ENCODE data around the gene PERCC1. TPM values are rescaled to one million over a fixed set of nuclear protein-coding genes. Genes with fewer than 3 reads are reported as not detected.

Gene PERCC1
- total RNA-seq, 1 donor from 2014 or later, result not detected

DNA sequence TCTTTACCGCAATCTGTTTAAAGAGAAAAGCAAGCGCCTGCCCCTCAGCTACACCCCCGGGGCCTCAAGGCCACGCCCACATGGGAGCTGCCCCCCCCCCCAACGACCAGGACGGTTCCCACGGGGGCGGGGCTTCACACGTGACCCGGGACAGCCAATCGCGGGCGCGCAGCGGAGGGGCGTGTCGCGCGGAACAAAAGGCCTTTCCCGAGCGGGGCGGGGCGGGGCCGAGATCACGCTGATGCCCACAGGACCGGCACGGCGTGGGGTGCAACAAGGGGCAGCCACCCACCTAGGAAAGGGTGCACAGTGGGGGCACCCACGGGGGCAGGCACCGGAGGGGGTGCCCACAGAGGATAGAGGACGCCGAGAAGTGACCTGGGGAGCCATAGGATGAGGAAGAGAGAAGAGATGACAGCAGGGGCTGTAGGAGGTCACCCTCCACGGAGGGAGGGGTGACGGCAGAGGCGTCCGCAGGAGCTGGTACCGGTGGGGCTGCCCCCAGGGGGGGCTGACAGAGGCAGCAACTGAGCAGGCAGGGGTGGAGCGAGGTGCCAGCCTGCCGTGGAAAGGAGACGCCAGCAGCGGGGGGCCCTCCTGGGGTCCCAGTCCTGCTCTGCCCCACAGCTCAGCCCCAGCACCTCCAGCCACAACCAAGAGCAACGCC lies 22.6 kb upstream of the PERCC1 start:
- TF ChIP-seq, protein P1, sequence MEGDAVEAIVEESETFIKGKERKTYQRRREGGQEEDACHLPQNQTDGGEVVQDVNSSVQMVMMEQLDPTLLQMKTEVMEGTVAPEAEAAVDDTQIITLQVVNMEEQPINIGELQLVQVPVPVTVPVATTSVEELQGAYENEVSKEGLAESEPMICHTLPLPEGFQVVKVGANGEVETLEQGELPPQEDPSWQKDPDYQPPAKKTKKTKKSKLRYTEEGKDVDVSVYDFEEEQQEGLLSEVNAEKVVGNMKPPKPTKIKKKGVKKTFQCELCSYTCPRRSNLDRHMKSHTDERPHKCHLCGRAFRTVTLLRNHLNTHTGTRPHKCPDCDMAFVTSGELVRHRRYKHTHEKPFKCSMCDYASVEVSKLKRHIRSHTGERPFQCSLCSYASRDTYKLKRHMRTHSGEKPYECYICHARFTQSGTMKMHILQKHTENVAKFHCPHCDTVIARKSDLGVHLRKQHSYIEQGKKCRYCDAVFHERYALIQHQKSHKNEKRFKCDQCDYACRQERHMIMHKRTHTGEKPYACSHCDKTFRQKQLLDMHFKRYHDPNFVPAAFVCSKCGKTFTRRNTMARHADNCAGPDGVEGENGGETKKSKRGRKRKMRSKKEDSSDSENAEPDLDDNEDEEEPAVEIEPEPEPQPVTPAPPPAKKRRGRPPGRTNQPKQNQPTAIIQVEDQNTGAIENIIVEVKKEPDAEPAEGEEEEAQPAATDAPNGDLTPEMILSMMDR (IDR thresholded peaks at IDR 0.05; ENCODE audit: unreplicated experiment), result no peak
- peaks cover 2% of the 10 kb centered on the region for H3K36me3 Mint-ChIP-seq (ENCODE audit: low read depth, unreplicated experiment)
- no peaks in the 10 kb centered on the region for H3K9me3 Mint-ChIP-seq (ENCODE audit: unreplicated experiment)
- no peak overlapping the region for H3K27ac Mint-ChIP-seq (ENCODE audit: unreplicated experiment)
- H3K27me3 Mint-ChIP-seq (ENCODE audit: unreplicated experiment), result peaks cover 9% of the 10 kb centered on the region
- peaks cover 3% of the 10 kb centered on the region for H3K4me1 Mint-ChIP-seq (ENCODE audit: unreplicated experiment)
- H3K4me3 Mint-ChIP-seq (ENCODE audit: unreplicated experiment), result peak overlapping the region; percentile 73
- peak; percentile 92 for DNase-seq (ENCODE audit: low spot score)

GRCh38 chr16:1412847-1413246 lies 18.0 kb upstream of the PERCC1 start:
- DNase-seq (ENCODE audit: low spot score), result no peak
- no peak overlapping the region for H3K4me3 Mint-ChIP-seq (ENCODE audit: unreplicated experiment)
- H3K4me1 Mint-ChIP-seq (ENCODE audit: unreplicated experiment), result peaks cover 5% of the 10 kb centered on the region
- no peak overlapping the region for H3K27ac Mint-ChIP-seq (ENCODE audit: unreplicated experiment)
- H3K9me3 Mint-ChIP-seq (ENCODE audit: unreplicated experiment), result no peaks in the 10 kb centered on the region
- TF ChIP-seq, protein P1 (IDR thresholded peaks at IDR 0.05; ENCODE audit: unreplicated experiment), result no peak
- H3K36me3 Mint-ChIP-seq (ENCODE audit: low read depth, unreplicated experiment), result no peaks in the 10 kb centered on the region
- peaks cover 4% of the 10 kb centered on the region for H3K27me3 Mint-ChIP-seq (ENCODE audit: unreplicated experiment)

- H3K36me3 Mint-ChIP-seq (ENCODE audit: low read depth, unreplicated experiment), result no peaks in the 10 kb centered on the region
- peaks cover 3% of the 10 kb centered on the region for H3K27me3 Mint-ChIP-seq (ENCODE audit: unreplicated experiment)
- peaks cover 5% of the 10 kb centered on the region for H3K4me1 Mint-ChIP-seq (ENCODE audit: unreplicated experiment)
- TF ChIP-seq, protein P1 (IDR thresholded peaks at IDR 0.05; ENCODE audit: unreplicated experiment), result peak; percentile 76
- no peak overlapping the region for H3K27ac Mint-ChIP-seq (ENCODE audit: unreplicated experiment)
- H3K9me3 Mint-ChIP-seq (ENCODE audit: unreplicated experiment), result no peaks in the 10 kb centered on the region
- H3K4me3 Mint-ChIP-seq (ENCODE audit: unreplicated experiment), result peak overlapping the region; percentile 86
- DNase-seq (ENCODE audit: low spot score), result peak; percentile 72
Observed at GRCh38 chr16:1413684-1414531, 17.0 kb upstream of the PERCC1 start.

GRCh38 chr16:1414532-1415260 lies 16.2 kb upstream of the PERCC1 start, which contains the start of gene UNKL:
UNKL (minus strand) TSS chr16:1414704; CDS start chr16:1414691, 13 bp downstream.
- Mint-ChIP-seq H3K27ac (ENCODE audit: unreplicated experiment) (no peak within 1 kb of the TSS), H3K9me3 (ENCODE audit: unreplicated experiment) (no peaks in the 10 kb centered on the region), H3K27me3 (ENCODE audit: unreplicated experiment) (no peaks in the 10 kb centered on the region)

More at GRCh38 chr16:1414532-1415260, 16.2 kb upstream of the PERCC1 start, which contains the start of gene UNKL:
- H3K4me3 Mint-ChIP-seq (ENCODE audit: unreplicated experiment), result peak within 1 kb of the TSS; percentile 91
- peak; percentile 86 for DNase-seq (ENCODE audit: low spot score)
- peaks cover 2% of the 10 kb centered on the region for H3K4me1 Mint-ChIP-seq (ENCODE audit: unreplicated experiment)
- H3K36me3 Mint-ChIP-seq (ENCODE audit: low read depth, unreplicated experiment), result no peaks in the 10 kb centered on the region
- TF ChIP-seq, protein P1 (IDR thresholded peaks at IDR 0.05; ENCODE audit: unreplicated experiment), result no peak
